ENCODE data around the gene PCGF1. TPM values are rescaled to one million over a fixed set of nuclear protein-coding genes. Genes with fewer than 3 reads are reported as not detected.
"Not testable (repeated sequence)": the region's sequence is repeated elsewhere in the genome, so short reads cannot be mapped to it uniquely, and the experiment has no call there.

PCGF1 gene
- total RNA-seq, 1 experiment from 2014 or later, result 39.9 TPM

DNA sequence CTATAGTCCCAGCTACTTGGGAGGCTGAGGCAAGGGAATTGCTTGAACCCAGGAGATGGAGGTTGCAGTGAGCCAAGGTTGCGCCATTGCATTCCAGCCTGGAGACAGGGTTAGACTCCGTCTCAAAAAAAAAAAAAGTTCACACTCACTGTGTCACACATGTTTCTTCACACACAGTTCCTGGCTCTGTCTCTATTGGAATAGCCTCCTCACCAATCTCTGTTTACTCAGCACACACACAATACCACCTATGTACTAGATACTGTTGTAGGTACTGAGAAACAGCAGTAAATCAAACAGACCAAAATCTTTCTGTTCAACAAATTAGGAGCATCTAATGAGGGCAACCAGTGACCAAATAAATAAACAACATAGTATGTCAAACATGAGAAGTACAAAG, 21.4 kb downstream of the PCGF1 start (continued):
- no peak for TF ChIP-seq CTCF (IDR thresholded peaks at IDR 0.05 in 2 of 3, conservative IDR thresholded peaks at IDR 0.05 in 1 of 3; ENCODE audit: borderline replicate concordance in 1 of 3, insufficient read depth in 1 of 3, low read depth in 2 of 3, low read length in 2 of 3)
- no peak for TF ChIP-seq RAD21 (IDR thresholded peaks at IDR 0.05; ENCODE audit: low read depth)
- TF ChIP-seq ELF1 (IDR thresholded peaks at IDR 0.05; ENCODE audit: borderline replicate concordance, low read depth), result no peak
- TF ChIP-seq POLR2AphosphoS5 (IDR thresholded peaks at IDR 0.05; ENCODE audit: low read depth, low read length), result no peak
- no peak for TF ChIP-seq YY1 (IDR thresholded peaks at IDR 0.05; ENCODE audit: extremely low read depth, insufficient replicate concordance, low read depth, low read length)

DNA sequence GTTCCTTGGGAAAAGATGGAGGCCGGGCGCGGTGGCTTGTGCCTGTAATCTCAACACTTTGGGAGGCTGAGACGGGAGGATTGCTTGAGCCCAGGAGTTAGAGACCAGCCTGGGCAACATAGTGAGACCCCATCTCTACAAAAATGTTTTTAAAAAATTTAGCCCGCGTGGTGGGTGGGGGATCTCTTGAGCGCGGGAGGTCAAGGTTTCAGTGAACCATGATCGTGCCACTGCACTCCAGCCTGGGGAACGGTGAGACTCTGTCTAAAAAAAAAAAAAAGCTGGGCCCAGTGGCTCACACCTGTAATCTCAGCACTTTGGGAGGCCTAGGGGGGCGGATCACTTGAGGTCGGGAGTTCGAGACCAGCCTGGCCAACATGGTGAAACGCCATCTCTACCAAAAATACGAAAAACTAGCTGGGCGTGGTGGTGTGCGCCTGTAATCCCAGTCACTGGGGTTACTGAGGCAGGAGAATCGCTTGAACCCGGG, 23.8 kb downstream of the PCGF1 start:
- not testable (repeated sequence) for BruUV-seq (replicated peaks); DNase-seq (ENCODE audit: low read depth, low spot score); H4K20me1 ChIP-seq (ENCODE audit: insufficient read depth); H3K9me2 ChIP-seq (ENCODE audit: insufficient read depth); H3K27me3 ChIP-seq (ENCODE audit: insufficient read depth, low read length); H2AFZ ChIP-seq (ENCODE audit: low read depth, low read length, poor library complexity, severe bottlenecking); ATAC-seq; H3K9me3 ChIP-seq (ENCODE audit: control insufficient read depth in 1 of 2, insufficient read depth in 1 of 2, low read depth in 1 of 2, low read length in 2 of 2)
- RAD21 ChIA-PET (ENCODE audit: low non-redundant PET in 1 of 2, low total read pairs in 2 of 2, uncharacterized antibody in 2 of 2, unreplicated experiment in 2 of 2), result interaction anchor here in 1 of 2 experiments (1.2 kb wide), 1 partner anchor 48 kb away, joined by 3 read pairs; no protein-coding TSS in a partner anchor
- CTCF ChIA-PET, result interaction anchor here (1.2 to 2.3 kb wide), 5 partner anchors 9 to 48 kb away, joined by 3 to 12 read pairs (median 10); partner anchors contain the start of genes INO80B and MRPL53
- POLR2A ChIA-PET, result interaction anchor here (0.8 kb wide), 1 partner anchor 26 kb away, joined by 3 read pairs; the partner anchor contains the start of gene WBP1
- H3K4me1 ChIP-seq (ENCODE audit: control insufficient read depth in 1 of 2, insufficient read depth in 2 of 2, low read length in 2 of 2), result peaks cover 12 to 25% of the 10 kb centered on the region in 2 experiments
- peak overlapping the region; percentile 86 for H3K9ac ChIP-seq (ENCODE audit: low read length)
- peak overlapping the region; percentile 90 for H3K27ac ChIP-seq (ENCODE audit: low read depth, low read length)
- H3K36me3 ChIP-seq (ENCODE audit: control insufficient read depth in 1 of 2, insufficient read depth in 2 of 2, low read length in 2 of 2), result peaks cover 11 to 13% of the 10 kb centered on the region in 2 experiments; a peak in 3 of 4 replicates
- intact Hi-C loops (cut with micrococcal nuclease), result loop anchor here (1.0 to 2.0 kb wide), 6 partner anchors 19 to 104 kb away; partner anchors contain the start of genes AUP1, HTRA2, INO80B and WBP1
- peak overlapping the region; percentile 61 to 95 for H3K4me3 ChIP-seq (replicated peaks in 1 of 2; ENCODE audit: low read depth in 1 of 2, low read length in 2 of 2)
- H3K79me2 ChIP-seq (ENCODE audit: insufficient read depth, low read length), result peaks cover 31% of the 10 kb centered on the region
- peak overlapping the region; percentile 66 for H3K4me2 ChIP-seq (ENCODE audit: low read length)
